OCI-LY7 (cell line): Measurements from ENCODE around the gene KCNK7.

Source experiments
- CTCF ChIP-seq: fragments of 200-600 bp; sonication (generic); conservative IDR thresholded peaks from 2 replicates; pipeline ENCODE4 v1.5.1; 2014; ENCODE audit warnings: mild to moderate bottlenecking, antibody characterized with exemption, low read length, moderate library complexity, mixed read lengths
- EZH2phosphoT487 ChIP-seq: fragments of 200-600 bp; sonication (generic); IDR thresholded peaks from 2 replicates; pipeline ENCODE4 v1.6.1; 2018; ENCODE audit warnings: low read depth, borderline replicate concordance, mild to moderate bottlenecking, mixed run types, antibody characterized with exemption, low read length, moderate library complexity, mixed read lengths

GRCh38 chr11:65554842-65555430, 40.7 kb downstream of the KCNK7 start:
- no peak for TF ChIP-seq CTCF
- no peak for TF ChIP-seq EZH2phosphoT487
